Adipocyte (in vitro differentiated cells): ENCODE measurements around the gene PSMA6.
"Not testable (repeated sequence)": the region's sequence is repeated elsewhere in the genome, so short reads cannot be mapped to it uniquely, and the experiment has no call there.

Source experiments
- DNase-seq: peaks from one replicate; pipeline ENCODE4 v3.0.0-alpha.2; 2015; ENCODE audit warnings: low read depth
- H3K27me3 ChIP-seq: replicated peaks from 2 replicates; pipeline ENCODE4 v1.7.0; 2013; ENCODE audit warnings: mild to moderate bottlenecking, low read length, moderate library complexity; ENCODE audit not compliant: control insufficient read depth, insufficient read depth
- H3K36me3 ChIP-seq: 2 replicates; pipeline ENCODE4 v1.7.0; 2013; ENCODE audit warnings: low read length, mild to moderate bottlenecking, moderate library complexity; ENCODE audit not compliant: control insufficient read depth, insufficient read depth, severe bottlenecking
- H3K4me1 ChIP-seq: 2 replicates; pipeline ENCODE4 v1.7.0; 2013; ENCODE audit warnings: mild to moderate bottlenecking, low read length, moderate library complexity; ENCODE audit not compliant: control insufficient read depth, insufficient read depth
- H3K4me3 ChIP-seq: 2 replicates; pipeline ENCODE4 v1.7.0; 2013; ENCODE audit warnings: mild to moderate bottlenecking, low read length, moderate library complexity
- H3K9ac ChIP-seq: 2 replicates; pipeline ENCODE4 v1.7.0; 2013; ENCODE audit warnings: mild to moderate bottlenecking, low read length, moderate library complexity
- H3K9me3 ChIP-seq: 2 replicates; pipeline ENCODE4 v1.7.0; 2013; ENCODE audit warnings: mild to moderate bottlenecking, low read length, moderate library complexity; ENCODE audit not compliant: control insufficient read depth

The PSMA6 gene

GRCh38 chr14:35339761-35340406 lies 47.7 kb downstream of the PSMA6 start:
- no peaks in the 10 kb centered on the region for H3K36me3 ChIP-seq
- no peak for DNase-seq
- H3K9me3 ChIP-seq = no peaks in the 10 kb centered on the region
- no peak overlapping the region for H3K9ac ChIP-seq
- H3K27me3 ChIP-seq = no peaks in the 10 kb centered on the region
- H3K4me3 ChIP-seq = no peak overlapping the region
- H3K4me1 ChIP-seq = peaks cover 50% of the 10 kb centered on the region

- H3K9me3 ChIP-seq = no peaks in the 10 kb centered on the region
- H3K4me3 ChIP-seq = no peak overlapping the region
- peak overlapping the region; percentile 39 for H3K9ac ChIP-seq
- no peaks in the 10 kb centered on the region for H3K27me3 ChIP-seq
- peaks cover 41% of the 10 kb centered on the region for H3K4me1 ChIP-seq
- H3K36me3 ChIP-seq = no peaks in the 10 kb centered on the region
- DNase-seq = no peak
These were observed 48.7 kb downstream of the PSMA6 start for GRCh38 chr14:35340616-35341453.

- no peak for DNase-seq
- Histone ChIP-seq H3K36me3 (no peaks in the 10 kb centered on the region), H3K9me3 (no peaks in the 10 kb centered on the region), H3K27me3 (no peaks in the 10 kb centered on the region), H3K4me1 (peaks cover 36% of the 10 kb centered on the region), H3K9ac (peak overlapping the region; percentile 39), H3K4me3 (no peak overlapping the region)
These were observed 49.2 kb downstream of the PSMA6 start for GRCh38 chr14:35341454-35341750.

- H3K9ac ChIP-seq = peak overlapping the region; percentile 81
- peak overlapping the region; percentile 70 for H3K4me3 ChIP-seq
These were observed 49.7 kb downstream of the PSMA6 start for GRCh38 chr14:35341751-35342488.

GRCh38 chr14:35342489-35343010 lies 50.4 kb downstream of the PSMA6 start:
- DNase-seq = no peak
- no peaks in the 10 kb centered on the region for H3K36me3 ChIP-seq
- no peaks in the 10 kb centered on the region for H3K9me3 ChIP-seq
- H3K4me3 ChIP-seq = peak overlapping the region; percentile 70
- peaks cover 4% of the 10 kb centered on the region for H3K27me3 ChIP-seq
- H3K9ac ChIP-seq = peak overlapping the region; percentile 81
- H3K4me1 ChIP-seq = peaks cover 27% of the 10 kb centered on the region

More at GRCh38 chr14:35341751-35342488, 49.7 kb downstream of the PSMA6 start:
- DNase-seq = peak; percentile 92
- Histone ChIP-seq H3K4me1 (peaks cover 33% of the 10 kb centered on the region), H3K9me3 (no peaks in the 10 kb centered on the region), H3K36me3 (no peaks in the 10 kb centered on the region), H3K27me3 (no peaks in the 10 kb centered on the region)

GRCh38 chr14:35343702-35344101 lies 51.5 kb downstream of the PSMA6 start:
- H3K9me3 ChIP-seq = no peaks in the 10 kb centered on the region
- no peak for DNase-seq

GRCh38 chr14:35344107-35344807 lies 52.1 kb downstream of the PSMA6 start:
- DNase-seq = no peak
- H3K9me3 ChIP-seq = no peaks in the 10 kb centered on the region
- no peaks in the 10 kb centered on the region for H3K36me3 ChIP-seq
- no peak overlapping the region for H3K4me3 ChIP-seq
- H3K27me3 ChIP-seq = peaks cover 6% of the 10 kb centered on the region
- H3K4me1 ChIP-seq = peaks cover 20% of the 10 kb centered on the region
- H3K9ac ChIP-seq = no peak overlapping the region

More at GRCh38 chr14:35343702-35344101, 51.5 kb downstream of the PSMA6 start:
- H3K27me3 ChIP-seq = peaks cover 6% of the 10 kb centered on the region
- H3K4me3 ChIP-seq = no peak overlapping the region
- H3K4me1 ChIP-seq = peaks cover 20% of the 10 kb centered on the region
- no peak overlapping the region for H3K9ac ChIP-seq
- no peaks in the 10 kb centered on the region for H3K36me3 ChIP-seq

- Histone ChIP-seq H3K36me3 (no peaks in the 10 kb centered on the region), H3K9me3 (no peaks in the 10 kb centered on the region), H3K4me3 (no peak overlapping the region), H3K9ac (no peak overlapping the region), H3K27me3 (peaks cover 6% of the 10 kb centered on the region), H3K4me1 (peaks cover 10% of the 10 kb centered on the region)
- no peak for DNase-seq
These were observed 54.6 kb downstream of the PSMA6 start for GRCh38 chr14:35346738-35347322.

GRCh38 chr14:35347323-35348043 lies 55.3 kb downstream of the PSMA6 start:
- no peak overlapping the region for H3K9ac ChIP-seq
- peaks cover 6% of the 10 kb centered on the region for H3K27me3 ChIP-seq
- H3K4me1 ChIP-seq = peaks cover 4% of the 10 kb centered on the region
- no peaks in the 10 kb centered on the region for H3K9me3 ChIP-seq
- H3K36me3 ChIP-seq = no peaks in the 10 kb centered on the region
- DNase-seq = no peak
- no peak overlapping the region for H3K4me3 ChIP-seq

- not testable (repeated sequence) for H3K4me3 ChIP-seq, H3K4me1 ChIP-seq, H3K27me3 ChIP-seq, H3K36me3 ChIP-seq, H3K9ac ChIP-seq, H3K9me3 ChIP-seq, DNase-seq
These were observed 55.8 kb downstream of the PSMA6 start for GRCh38 chr14:35348044-35348380.
